ENCODE data around the gene SULT4A1.

- TF ChIP-seq CTCF (IDR thresholded peaks at IDR 0.05), result no peak
- no peak for TF ChIP-seq FOXJ3 (CRISPR knock-in tag; IDR thresholded peaks at IDR 0.05; ENCODE audit: borderline replicate concordance)
- TF ChIP-seq ZSCAN18 (CRISPR knock-in tag; IDR thresholded peaks at IDR 0.05), result no peak
- no peak for TF ChIP-seq ZNF532 (CRISPR knock-in tag; IDR thresholded peaks at IDR 0.05; ENCODE audit: borderline replicate concordance)
- TF ChIP-seq ATF2 (CRISPR knock-in tag; IDR thresholded peaks at IDR 0.05; ENCODE audit: borderline replicate concordance, low read depth), result no peak
- TF ChIP-seq TCF7 (CRISPR knock-in tag; IDR thresholded peaks at IDR 0.05; ENCODE audit: low read depth), result no peak
- TF ChIP-seq ZNF138 (CRISPR knock-in tag; conservative IDR thresholded peaks at IDR 0.05), result no peak
- TF ChIP-seq GABPB1 (CRISPR knock-in tag; IDR thresholded peaks at IDR 0.05), result no peak
Measured at GRCh38 chr22:43824724-43825420, 37.4 kb downstream of the SULT4A1 start.

All from WTC11 (cell line).